NCI-H1048 (cell line): ENCODE results near the gene BLTP2.

ENCODE experiments used
- DNase-seq: peaks from one replicate; lab custom pipeline; 2025; lab: John Stamatoyannopoulos, UW

The BLTP2 gene

DNA sequence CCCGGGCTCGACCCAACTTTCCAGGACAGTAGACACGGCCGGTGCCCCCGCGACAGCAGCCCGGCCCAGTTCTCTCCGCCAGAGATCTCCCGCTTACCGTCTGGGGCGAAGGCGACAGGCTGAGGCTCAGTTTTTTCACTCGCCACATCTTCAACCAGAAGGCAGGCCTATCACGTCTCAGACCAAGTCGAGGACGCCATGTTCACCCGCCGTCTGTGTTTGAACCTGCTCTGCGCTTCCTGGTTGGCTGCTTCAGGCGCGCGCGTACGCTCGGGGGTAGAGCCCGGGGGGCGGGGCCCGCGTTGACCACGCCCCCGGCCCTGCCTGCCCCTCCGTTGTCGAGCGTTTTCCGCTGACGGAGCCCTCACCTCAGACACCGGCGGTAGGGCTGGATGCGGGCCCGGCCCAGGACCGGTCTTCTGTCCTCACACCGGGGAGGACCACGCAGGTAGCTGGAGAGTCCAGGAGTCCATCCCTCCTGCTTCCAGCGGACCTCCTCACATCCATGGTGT, 46.1 kb downstream of the BLTP2 start, which contains the start of gene SPAG5:
TSS of gene SPAG5 (minus strand) at position 227 of the 512 bp plus-strand sequence. CDS start at position 148, 79 bp downstream.
- DNase-seq = peak; percentile 76

DNA sequence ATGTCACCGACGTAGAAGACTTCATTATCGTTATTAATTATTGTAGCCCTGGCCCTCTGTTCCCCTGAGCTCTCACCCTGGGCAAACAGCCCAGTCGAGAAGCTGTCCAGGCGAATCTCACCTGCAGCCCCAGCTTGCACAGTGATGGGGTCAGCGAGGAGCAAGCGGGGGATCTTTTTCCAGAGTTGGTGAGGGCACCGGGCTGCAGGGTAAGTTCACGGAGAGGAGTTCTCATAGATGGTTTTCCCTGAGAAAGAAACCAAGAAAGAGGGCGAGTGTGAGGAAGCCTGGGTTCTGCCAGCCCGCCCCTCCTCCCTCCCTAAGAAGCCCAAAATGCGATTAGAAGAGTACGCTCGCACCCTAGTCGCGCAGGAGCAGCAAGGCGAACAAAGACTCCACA, 46.6 kb downstream of the BLTP2 start:
- no peak for DNase-seq

DNA sequence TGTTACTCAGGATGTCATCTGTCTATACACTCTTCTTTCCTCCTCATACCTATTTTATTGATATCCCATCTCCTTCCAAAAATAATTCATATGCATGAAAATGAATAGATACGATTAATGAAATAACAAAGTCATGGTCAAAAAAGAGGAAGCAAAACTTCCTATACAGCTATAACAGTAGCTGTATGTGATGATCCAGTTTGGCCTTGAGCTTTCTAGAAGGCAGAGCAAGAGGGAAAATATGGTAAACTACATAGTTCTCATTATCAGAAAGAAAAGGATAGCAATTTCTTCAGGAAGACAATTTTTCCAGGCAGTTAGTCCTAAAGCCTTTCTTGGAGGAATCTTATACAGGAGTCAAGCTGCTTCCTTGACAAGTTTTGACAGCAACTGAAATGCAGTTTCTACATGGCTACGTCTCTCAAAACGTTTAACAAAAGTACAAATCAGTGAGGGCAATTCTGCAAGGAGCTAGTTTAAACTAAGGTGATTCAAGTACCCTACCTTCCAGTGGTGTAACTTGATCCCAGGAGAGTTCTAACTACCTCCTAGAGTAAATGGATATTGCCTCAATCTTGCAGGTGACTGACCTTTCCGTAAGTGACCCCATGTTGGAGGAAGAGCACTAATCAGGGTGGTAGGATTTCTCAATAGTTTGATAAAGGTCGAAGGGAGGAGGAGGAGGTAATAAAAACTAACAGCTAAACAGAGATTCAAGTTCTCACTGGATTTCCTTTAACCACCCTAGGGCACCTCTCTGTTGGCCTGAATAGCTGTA, 47.2 kb downstream of the BLTP2 start:
- no peak for DNase-seq
